ENCODE measurements around the gene PRDX4.
"Not testable (repeated sequence)": the region's sequence is repeated elsewhere in the genome, so short reads cannot be mapped to it uniquely, and the experiment has no call there.

The PRDX4 gene

GRCh38 chrX:23676486-23676885, 9.2 kb downstream of the PRDX4 start:
- DNase-seq, result not testable (repeated sequence)

GRCh38 chrX:23692166-23692565, 24.9 kb downstream of the PRDX4 start:
- DNase-seq, result no peak

GRCh38 chrX:23694606-23695005, 27.3 kb downstream of the PRDX4 start:
- peak; percentile 40 for DNase-seq

DNA sequence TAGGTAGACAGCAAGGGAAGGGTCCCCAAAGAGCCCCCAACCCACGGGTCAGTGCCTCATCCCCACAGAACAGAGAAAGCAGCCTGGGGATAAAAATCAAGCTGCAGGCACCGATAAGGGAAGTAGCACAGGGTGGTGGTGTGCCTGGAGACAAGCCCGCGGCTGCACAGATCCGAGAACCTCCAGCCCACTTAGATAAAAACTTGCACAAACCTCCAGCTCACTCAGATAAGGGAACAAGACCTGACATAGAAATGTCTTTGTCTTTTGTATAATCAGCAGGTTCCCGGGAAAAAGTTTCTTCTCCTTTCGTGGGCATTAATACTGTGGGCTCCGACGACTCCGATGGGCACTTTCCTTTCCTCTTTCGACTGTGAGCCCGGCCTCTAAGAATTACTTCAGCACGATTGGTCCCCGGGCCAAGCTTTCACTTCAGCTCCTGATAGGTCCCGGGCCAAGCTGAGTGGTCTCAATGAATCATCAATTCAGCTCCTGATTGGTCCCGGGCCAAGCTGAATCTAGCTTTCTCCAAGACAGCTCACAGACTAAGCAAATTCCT, 32.4 kb downstream of the PRDX4 start:
- DNase-seq, result peak; percentile 11

- no peak for DNase-seq
These were observed 37.4 kb downstream of the PRDX4 start for GRCh38 chrX:23704673-23705206.

DNA sequence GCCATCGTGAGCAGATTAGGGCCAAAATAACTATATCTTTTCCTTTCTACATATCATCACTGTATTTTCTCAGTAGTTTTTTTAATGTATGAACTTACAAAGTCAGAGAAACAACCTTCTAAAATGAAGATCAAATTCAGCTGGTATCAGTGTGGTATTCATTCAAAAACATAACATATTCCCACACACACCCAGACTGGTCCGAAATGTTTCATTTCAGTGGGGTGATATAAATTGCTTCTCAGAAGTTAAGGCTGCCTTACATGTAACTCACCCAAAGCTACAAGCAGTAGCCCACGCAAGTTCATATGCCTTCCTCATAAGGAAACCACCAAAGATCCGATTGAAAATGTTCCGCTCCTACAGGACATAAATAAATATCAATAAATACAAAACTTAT, 37.9 kb downstream of the PRDX4 start:
- no peak for DNase-seq

- peak; percentile 18 for DNase-seq
These were observed 52.9 kb downstream of the PRDX4 start for GRCh38 chrX:23720117-23720677.

DNA sequence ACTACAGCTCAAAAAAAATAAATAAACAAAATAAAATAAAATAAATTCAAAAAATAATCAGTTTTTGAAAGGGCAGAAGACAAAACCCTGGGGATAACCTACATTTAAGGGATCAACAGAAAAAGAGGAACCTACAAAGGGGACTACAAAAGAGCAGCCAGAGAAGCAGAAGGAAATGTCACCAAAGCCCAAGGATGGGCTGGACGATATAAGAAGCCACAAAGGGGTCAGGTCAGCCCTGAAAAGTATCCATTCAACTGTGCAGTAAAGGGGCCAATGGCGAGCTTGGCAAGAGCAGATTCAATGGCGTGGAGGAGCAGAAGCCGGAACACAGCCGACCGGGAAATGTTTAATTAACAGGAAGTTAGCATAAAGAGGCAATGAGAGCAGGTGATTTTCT, 58.9 kb downstream of the PRDX4 start:
- DNase-seq, result no peak

DNA sequence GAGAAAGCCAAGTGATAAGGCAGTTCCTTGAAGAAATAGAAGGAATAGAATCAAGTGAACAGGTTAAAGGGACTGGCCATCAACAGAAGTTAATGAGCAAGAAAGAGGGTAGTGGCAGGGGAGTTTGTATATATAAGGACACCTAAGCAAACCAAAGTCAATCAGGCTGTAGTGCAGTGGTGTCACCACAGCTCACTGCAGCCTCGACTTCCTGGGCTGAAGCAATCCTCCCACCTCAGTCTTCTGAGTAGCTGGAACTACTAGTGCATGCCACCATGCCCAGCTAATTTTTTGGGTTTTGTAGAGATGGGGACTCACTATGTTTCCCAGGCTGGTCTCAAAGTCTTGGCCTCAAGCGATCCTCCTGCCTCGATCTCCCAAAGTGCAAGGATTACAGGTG, 59.9 kb downstream of the PRDX4 start:
- DNase-seq, result no peak

- DNase-seq, result no peak
These were observed 61.9 kb downstream of the PRDX4 start for GRCh38 chrX:23729214-23729613.

DNA sequence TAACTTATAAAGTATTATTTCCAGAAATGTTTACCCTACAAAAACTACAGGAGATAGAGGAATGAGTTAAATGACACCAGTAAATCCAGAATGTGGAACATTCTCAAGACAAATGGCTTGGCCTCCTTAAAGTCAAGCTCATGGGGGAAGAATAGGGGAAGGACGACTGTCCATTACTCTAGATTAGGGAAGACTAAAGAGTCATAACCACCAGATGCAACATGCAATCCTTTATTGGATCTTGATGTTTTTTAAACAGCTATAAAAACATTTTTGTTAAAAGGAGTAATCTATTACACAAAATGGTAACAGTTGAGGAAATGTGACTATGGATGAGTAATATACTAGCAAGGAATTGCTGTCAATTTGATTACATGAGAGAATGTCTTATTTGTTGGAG, 64.7 kb downstream of the PRDX4 start:
- DNase-seq, result no peak

DNA sequence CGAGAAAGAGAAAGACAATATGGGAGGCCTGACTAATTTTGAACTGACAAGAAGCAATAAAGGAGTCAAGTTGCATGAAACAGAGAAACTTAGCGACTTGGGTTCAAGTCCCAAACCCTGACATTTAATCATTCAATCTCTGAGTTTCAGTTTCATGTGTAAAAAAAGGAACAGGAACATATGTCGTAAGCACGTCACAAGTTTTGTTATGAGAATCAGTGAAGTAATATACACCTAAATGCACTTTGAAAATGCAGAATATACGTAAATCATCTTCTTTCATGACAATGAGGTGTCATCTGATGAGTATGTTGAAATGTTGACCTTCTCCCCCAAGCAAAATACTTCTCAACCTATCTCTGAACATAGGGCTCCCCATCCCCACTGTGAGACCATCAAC, 65.4 kb downstream of the PRDX4 start:
- DNase-seq, result no peak
